ENCODE results near the gene GRM8.

GRCh38 chr7:126750207-126750911 is 502.4 kb downstream of the GRM8 start:
- TF ChIP-seq, protein P1, sequence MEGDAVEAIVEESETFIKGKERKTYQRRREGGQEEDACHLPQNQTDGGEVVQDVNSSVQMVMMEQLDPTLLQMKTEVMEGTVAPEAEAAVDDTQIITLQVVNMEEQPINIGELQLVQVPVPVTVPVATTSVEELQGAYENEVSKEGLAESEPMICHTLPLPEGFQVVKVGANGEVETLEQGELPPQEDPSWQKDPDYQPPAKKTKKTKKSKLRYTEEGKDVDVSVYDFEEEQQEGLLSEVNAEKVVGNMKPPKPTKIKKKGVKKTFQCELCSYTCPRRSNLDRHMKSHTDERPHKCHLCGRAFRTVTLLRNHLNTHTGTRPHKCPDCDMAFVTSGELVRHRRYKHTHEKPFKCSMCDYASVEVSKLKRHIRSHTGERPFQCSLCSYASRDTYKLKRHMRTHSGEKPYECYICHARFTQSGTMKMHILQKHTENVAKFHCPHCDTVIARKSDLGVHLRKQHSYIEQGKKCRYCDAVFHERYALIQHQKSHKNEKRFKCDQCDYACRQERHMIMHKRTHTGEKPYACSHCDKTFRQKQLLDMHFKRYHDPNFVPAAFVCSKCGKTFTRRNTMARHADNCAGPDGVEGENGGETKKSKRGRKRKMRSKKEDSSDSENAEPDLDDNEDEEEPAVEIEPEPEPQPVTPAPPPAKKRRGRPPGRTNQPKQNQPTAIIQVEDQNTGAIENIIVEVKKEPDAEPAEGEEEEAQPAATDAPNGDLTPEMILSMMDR (IDR thresholded peaks at IDR 0.05; ENCODE audit: insufficient read depth, low read depth, low read length) = no peak
- TF ChIP-seq EZH2 (IDR thresholded peaks at IDR 0.05; ENCODE audit: insufficient read depth, low read length) = no peak

Data from astrocyte (in vitro differentiated cells and primary cell).